Lower leg skin (tissue), 3 donors: ENCODE data around the gene TENM4.

Experiments
- CTCF ChIP-seq, 3 donors: fragments of 450-650 bp; IDR thresholded peaks; one replicate each; pipeline ENCODE4 v1.5.1; 2016; ENCODE audit warnings: antibody characterized with exemption in 3 of 3, mild to moderate bottlenecking in 3 of 3, moderate library complexity in 2 of 3
- POLR2A ChIP-seq, 2 donors: fragments of 450-650 bp; IDR thresholded peaks; one replicate each; pipeline ENCODE4 v1.6.1; 2016 to 2017; ENCODE audit warnings: antibody characterized with exemption in 2 of 2, mild to moderate bottlenecking in 1 of 2, moderate library complexity in 1 of 2

GRCh38 chr11:78733031-78733430 lies 707.8 kb downstream of the TENM4 start:
- TF ChIP-seq CTCF (IDR thresholded peaks at IDR 0.05): no peak
- no peak for TF ChIP-seq POLR2A (IDR thresholded peaks at IDR 0.05)
